ENCODE measurements around the gene CMPK2.

The CMPK2 gene

DNA sequence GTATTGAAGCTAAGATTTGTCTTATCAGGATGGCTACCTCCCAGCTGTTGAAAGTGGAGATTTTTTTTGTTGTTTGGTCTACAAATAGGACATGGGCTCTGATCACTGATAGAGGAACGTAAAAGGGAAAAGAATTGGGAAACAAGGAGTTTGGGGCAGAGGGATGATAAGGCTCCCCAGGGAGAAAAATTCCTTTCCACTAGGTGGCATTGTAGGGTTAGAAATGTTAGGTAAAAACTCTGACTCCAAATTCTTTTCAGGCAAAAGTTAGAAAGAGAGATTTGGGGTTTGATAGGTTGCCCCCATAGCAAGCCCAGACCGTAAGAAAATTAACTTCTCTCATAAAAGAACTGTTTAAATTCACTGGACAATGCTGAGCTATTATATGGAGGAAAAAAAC, 19.8 kb downstream of the CMPK2 start:
- TF ChIP-seq SIN3A (IDR thresholded peaks at IDR 0.05; ENCODE audit: borderline replicate concordance, insufficient read depth, low read length) (no peak), POLR2AphosphoS5 (IDR thresholded peaks at IDR 0.05; ENCODE audit: low read depth, low read length) (no peak), FOXP2 (optimal IDR thresholded peaks at IDR 0.05; ENCODE audit: borderline replicate concordance, extremely low read depth, extremely low read length, insufficient read depth) (no peak), TAF1 (IDR thresholded peaks at IDR 0.05; ENCODE audit: borderline replicate concordance, insufficient read depth, low read length) (no peak)
- TF ChIP-seq, protein P1, sequence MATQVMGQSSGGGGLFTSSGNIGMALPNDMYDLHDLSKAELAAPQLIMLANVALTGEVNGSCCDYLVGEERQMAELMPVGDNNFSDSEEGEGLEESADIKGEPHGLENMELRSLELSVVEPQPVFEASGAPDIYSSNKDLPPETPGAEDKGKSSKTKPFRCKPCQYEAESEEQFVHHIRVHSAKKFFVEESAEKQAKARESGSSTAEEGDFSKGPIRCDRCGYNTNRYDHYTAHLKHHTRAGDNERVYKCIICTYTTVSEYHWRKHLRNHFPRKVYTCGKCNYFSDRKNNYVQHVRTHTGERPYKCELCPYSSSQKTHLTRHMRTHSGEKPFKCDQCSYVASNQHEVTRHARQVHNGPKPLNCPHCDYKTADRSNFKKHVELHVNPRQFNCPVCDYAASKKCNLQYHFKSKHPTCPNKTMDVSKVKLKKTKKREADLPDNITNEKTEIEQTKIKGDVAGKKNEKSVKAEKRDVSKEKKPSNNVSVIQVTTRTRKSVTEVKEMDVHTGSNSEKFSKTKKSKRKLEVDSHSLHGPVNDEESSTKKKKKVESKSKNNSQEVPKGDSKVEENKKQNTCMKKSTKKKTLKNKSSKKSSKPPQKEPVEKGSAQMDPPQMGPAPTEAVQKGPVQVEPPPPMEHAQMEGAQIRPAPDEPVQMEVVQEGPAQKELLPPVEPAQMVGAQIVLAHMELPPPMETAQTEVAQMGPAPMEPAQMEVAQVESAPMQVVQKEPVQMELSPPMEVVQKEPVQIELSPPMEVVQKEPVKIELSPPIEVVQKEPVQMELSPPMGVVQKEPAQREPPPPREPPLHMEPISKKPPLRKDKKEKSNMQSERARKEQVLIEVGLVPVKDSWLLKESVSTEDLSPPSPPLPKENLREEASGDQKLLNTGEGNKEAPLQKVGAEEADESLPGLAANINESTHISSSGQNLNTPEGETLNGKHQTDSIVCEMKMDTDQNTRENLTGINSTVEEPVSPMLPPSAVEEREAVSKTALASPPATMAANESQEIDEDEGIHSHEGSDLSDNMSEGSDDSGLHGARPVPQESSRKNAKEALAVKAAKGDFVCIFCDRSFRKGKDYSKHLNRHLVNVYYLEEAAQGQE (IDR thresholded peaks at IDR 0.05; ENCODE audit: insufficient read depth in 1 of 2, low read depth in 2 of 2, low read length in 2 of 2) = no peak

DNA sequence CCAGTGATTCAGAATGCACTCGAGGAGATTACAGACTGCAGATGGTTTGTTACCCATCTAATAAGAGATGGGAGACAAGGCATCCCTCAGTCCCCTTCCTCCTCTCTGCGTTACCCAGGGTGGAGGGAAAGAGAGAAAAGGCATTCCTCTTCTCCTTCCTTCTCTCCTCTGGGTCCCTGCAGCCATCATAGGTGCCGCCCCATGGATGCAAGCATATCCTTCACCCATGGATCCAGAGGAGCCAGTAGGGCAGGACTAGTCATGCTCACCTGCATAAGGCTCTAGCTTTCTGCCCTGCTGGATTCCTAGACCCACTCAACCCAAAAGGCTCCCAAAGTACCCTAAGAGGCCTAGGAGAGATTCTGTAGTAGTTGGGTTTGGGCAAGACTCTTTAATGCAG, 20.4 kb downstream of the CMPK2 start:
- TF ChIP-seq SIN3A (IDR thresholded peaks at IDR 0.05; ENCODE audit: borderline replicate concordance, insufficient read depth, low read length) (no peak), FOXP2 (optimal IDR thresholded peaks at IDR 0.05; ENCODE audit: borderline replicate concordance, extremely low read depth, extremely low read length, insufficient read depth) (no peak), POLR2AphosphoS5 (IDR thresholded peaks at IDR 0.05; ENCODE audit: low read depth, low read length) (no peak), TAF1 (IDR thresholded peaks at IDR 0.05; ENCODE audit: borderline replicate concordance, insufficient read depth, low read length) (no peak)
- TF ChIP-seq, protein P1 (IDR thresholded peaks at IDR 0.05; ENCODE audit: insufficient read depth in 1 of 2, low read depth in 2 of 2, low read length in 2 of 2) = no peak

DNA sequence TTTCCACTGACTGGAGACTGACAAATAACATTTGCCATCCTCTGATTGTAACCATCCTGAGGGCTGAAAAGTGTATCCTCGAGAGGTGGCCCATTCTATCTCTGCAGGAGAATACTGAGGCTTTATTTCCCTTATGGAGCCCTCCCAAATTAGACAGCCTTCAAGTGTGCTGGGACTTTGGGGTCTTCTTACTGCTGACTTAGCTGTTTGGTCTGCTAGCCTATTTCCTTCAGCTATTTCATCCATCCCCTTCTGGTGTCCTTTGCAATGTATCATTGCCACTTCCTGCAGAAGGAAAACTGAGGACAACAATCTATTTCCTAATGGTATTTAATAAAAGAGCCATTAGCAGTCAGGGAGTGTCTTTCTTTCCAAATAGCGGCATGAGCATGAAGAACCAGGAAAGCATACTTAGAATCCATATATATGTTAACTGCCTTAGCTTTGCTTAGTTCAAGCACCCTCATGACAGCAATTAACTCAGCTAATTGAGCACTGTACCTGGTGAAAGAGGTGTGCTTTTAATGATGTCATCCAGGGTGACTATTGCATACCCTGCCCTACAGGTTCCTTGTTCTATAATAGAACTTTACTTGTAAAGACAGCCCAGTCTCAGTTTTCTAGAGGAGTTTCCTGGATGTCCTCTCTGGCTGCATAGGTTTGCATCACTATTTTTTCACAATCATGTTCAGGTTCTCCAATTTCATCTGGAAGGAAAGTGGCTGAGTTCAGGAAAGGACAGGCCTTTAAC, 24.0 kb downstream of the CMPK2 start:
- TF ChIP-seq, protein P1 (IDR thresholded peaks at IDR 0.05; ENCODE audit: insufficient read depth in 1 of 2, low read depth in 2 of 2, low read length in 2 of 2) = no peak
- TF ChIP-seq POLR2AphosphoS5 (IDR thresholded peaks at IDR 0.05; ENCODE audit: low read depth, low read length) (no peak), FOXP2 (optimal IDR thresholded peaks at IDR 0.05; ENCODE audit: borderline replicate concordance, extremely low read depth, extremely low read length, insufficient read depth) (no peak), SIN3A (IDR thresholded peaks at IDR 0.05; ENCODE audit: borderline replicate concordance, insufficient read depth, low read length) (no peak), TAF1 (IDR thresholded peaks at IDR 0.05; ENCODE audit: borderline replicate concordance, insufficient read depth, low read length) (no peak)

- no peak for TF ChIP-seq TAF1 (IDR thresholded peaks at IDR 0.05; ENCODE audit: borderline replicate concordance, insufficient read depth, low read length)
- TF ChIP-seq SIN3A (IDR thresholded peaks at IDR 0.05; ENCODE audit: borderline replicate concordance, insufficient read depth, low read length) = no peak
- no peak for TF ChIP-seq POLR2AphosphoS5 (IDR thresholded peaks at IDR 0.05; ENCODE audit: low read depth, low read length)
- TF ChIP-seq, protein P1 (IDR thresholded peaks at IDR 0.05; ENCODE audit: insufficient read depth in 1 of 2, low read depth in 2 of 2, low read length in 2 of 2) = no peak
- TF ChIP-seq FOXP2 (optimal IDR thresholded peaks at IDR 0.05; ENCODE audit: borderline replicate concordance, extremely low read depth, extremely low read length, insufficient read depth) = no peak
Measured at GRCh38 chr2:6838673-6839319, 26.9 kb downstream of the CMPK2 start.

Data from PFSK-1 (cell line).